Right lobe of liver (tissue), 4 donors: ENCODE results near the gene C2.

Experiments
- CTCF ChIP-seq, 4 donors: fragments of 200-600 bp in 3 of 4; fragments of 450-650 bp in 1 of 4; IDR thresholded peaks; one replicate each; pipeline versions ENCODE4 v1.5.1 to v1.8.0; 2016 to 2022; ENCODE audit warnings: antibody characterized with exemption in 4 of 4, mild to moderate bottlenecking in 2 of 4
- POLR2A ChIP-seq: fragments of 450-650 bp; IDR thresholded peaks from one replicate; pipeline ENCODE4 v1.6.1; 2017; ENCODE audit warnings: antibody characterized with exemption, mild to moderate bottlenecking
- donor health status: DM: no; HTN: no; CAD: no.
- donor health status: DM: no; HTN: no; CAD: no.
- donor health status: DM: no; HTN: yes; CAD: no.

DNA sequence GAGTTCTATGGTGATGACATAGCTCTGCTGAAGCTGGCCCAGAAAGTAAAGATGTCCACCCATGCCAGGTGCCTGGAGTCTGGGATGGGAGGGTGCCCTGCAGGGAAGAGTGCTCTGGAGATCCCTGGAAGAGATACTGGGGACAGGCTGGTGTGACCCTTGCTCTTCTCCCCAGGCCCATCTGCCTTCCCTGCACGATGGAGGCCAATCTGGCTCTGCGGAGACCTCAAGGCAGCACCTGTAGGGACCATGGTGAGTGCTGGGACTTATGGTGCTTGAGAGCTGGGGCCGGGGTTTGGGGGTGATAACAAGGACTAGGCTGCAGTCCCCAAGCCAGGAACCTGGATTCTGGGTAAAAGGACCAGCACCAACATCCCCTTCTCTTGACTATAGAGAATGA, 16.2 kb downstream of the C2 start:
- TF ChIP-seq CTCF (IDR thresholded peaks at IDR 0.05) (no peak), POLR2A (no peak)
